Loucy (cell line): ENCODE results near the gene ARHGAP1.

Source experiments
- H2AFZ ChIP-seq: fragments of 200-600 bp; sonication (generic); 2 replicates; pipeline ENCODE4 v1.6.0; 2016; ENCODE audit warnings: antibody characterized with exemption, mild to moderate bottlenecking, low read length, moderate library complexity
- H3F3A ChIP-seq: fragments of 200-600 bp; 2 replicates; pipeline ENCODE4 v1.6.0; 2016; ENCODE audit warnings: antibody characterized with exemption, low read depth, mild to moderate bottlenecking
- H3K27me3 ChIP-seq: fragments of 200-600 bp; sonication (generic); 2 replicates; pipeline ENCODE4 v1.6.1; 2014; ENCODE audit warnings: low read length, mild to moderate bottlenecking; ENCODE audit not compliant: insufficient read depth, poor library complexity, severe bottlenecking
- H3K36me3 ChIP-seq: fragments of 200-600 bp; sonication (generic); 2 replicates; pipeline ENCODE4 v1.6.1; 2016; ENCODE audit warnings: low read length; ENCODE audit not compliant: insufficient read depth
- H3K4me1 ChIP-seq: fragments of 200-600 bp; sonication (generic); 2 replicates; pipeline ENCODE4 v1.5.1; 2014; ENCODE audit warnings: low read length, mild to moderate bottlenecking; ENCODE audit not compliant: insufficient read depth, poor library complexity, severe bottlenecking
- H3K4me2 ChIP-seq: fragments of 200-600 bp; sonication (generic); 2 replicates; pipeline ENCODE4 v1.6.0; 2014; ENCODE audit warnings: antibody characterized with exemption, low read length, low read depth, mild to moderate bottlenecking; ENCODE audit not compliant: poor library complexity, severe bottlenecking
- H3K4me3 ChIP-seq: fragments of 200-600 bp; sonication (generic); 2 replicates; pipeline ENCODE4 v1.5.1; 2014; ENCODE audit warnings: low read length, mild to moderate bottlenecking, mixed read lengths; ENCODE audit not compliant: poor library complexity, severe bottlenecking
- H3K79me2 ChIP-seq: fragments of 200-600 bp; sonication (generic); 2 replicates; pipeline ENCODE4 v1.6.1; 2014; ENCODE audit warnings: low read length; ENCODE audit not compliant: insufficient read depth
- H3K9ac ChIP-seq: fragments of 200-600 bp; sonication (generic); 2 replicates; pipeline ENCODE4 v1.6.0; 2014; ENCODE audit warnings: mild to moderate bottlenecking, low read depth, low read length, moderate library complexity; ENCODE audit not compliant: poor library complexity, severe bottlenecking
- H3K9me2 ChIP-seq: fragments of 200-600 bp; sonication (generic); replicated peaks from 2 replicates; pipeline ENCODE4 v1.6.1; 2016; ENCODE audit warnings: low read depth, low read length, mixed read lengths
- H3K9me3 ChIP-seq: fragments of 200-600 bp; sonication (generic); 2 replicates; pipeline ENCODE4 v1.6.1; 2014; ENCODE audit warnings: mild to moderate bottlenecking, antibody characterized with exemption, low read length, low read depth; ENCODE audit not compliant: insufficient read depth
- H4K20me1 ChIP-seq: fragments of 200-600 bp; sonication (generic); 2 replicates; pipeline ENCODE4 v1.6.0; 2014; ENCODE audit warnings: antibody characterized with exemption, low read length, mild to moderate bottlenecking; ENCODE audit not compliant: insufficient read depth, poor library complexity, severe bottlenecking
- CTCF ChIP-seq: fragments of 200-600 bp; sonication (generic); conservative IDR thresholded peaks from 2 replicates; pipeline ENCODE4 v1.5.1; 2014; ENCODE audit warnings: mild to moderate bottlenecking, antibody characterized with exemption, low read length
- EZH2phosphoT487 ChIP-seq: fragments of 200-600 bp; IDR thresholded peaks from 2 replicates; pipeline ENCODE4 v1.6.1; 2018; ENCODE audit warnings: antibody characterized with exemption, mild to moderate bottlenecking, moderate library complexity, borderline replicate concordance

ARHGAP1 gene

GRCh38 chr11:46700241-46701077, at the start of gene ARHGAP1, which contains the start of gene ZNF408:
ARHGAP1 (minus strand) TSS chr11:46700619; CDS start chr11:46696107, 4,512 bp downstream.
ZNF408 (plus strand) TSS chr11:46701031; CDS start chr11:46701048, 17 bp downstream.
- H3K9ac ChIP-seq, result peak within 1 kb of the TSS; percentile 90
- no peaks in the 10 kb centered on the region for H3K9me2 ChIP-seq
- H2AFZ ChIP-seq, result peak within 1 kb of the TSS; percentile 99
- H3K79me2 ChIP-seq, result peaks cover 74% of the 10 kb centered on the region
- no peaks in the 10 kb centered on the region for H3F3A ChIP-seq
- H3K9me3 ChIP-seq, result no peaks in the 10 kb centered on the region
- no peaks in the 10 kb centered on the region for H3K27me3 ChIP-seq
- H4K20me1 ChIP-seq, result peaks cover 15% of the 10 kb centered on the region
- TF ChIP-seq CTCF (no peak), EZH2phosphoT487 (no peak)
- H3K4me1 ChIP-seq, result peaks cover 36% of the 10 kb centered on the region
- peaks cover 15% of the 10 kb centered on the region; the same call in 1 of the 2 replicates for H3K36me3 ChIP-seq
- H3K4me3 ChIP-seq, result peak within 1 kb of the TSS; percentile 95
- H3K4me2 ChIP-seq, result peak within 1 kb of the TSS; percentile 83

GRCh38 chr11:46747150-46747549, 46.7 kb upstream of the ARHGAP1 start:
- H4K20me1 ChIP-seq, result no peaks in the 10 kb centered on the region
- no peaks in the 10 kb centered on the region for H3F3A ChIP-seq
- H3K9me2 ChIP-seq, result no peaks in the 10 kb centered on the region
- no peak overlapping the region for H3K4me2 ChIP-seq
- no peak overlapping the region for H3K9ac ChIP-seq
- H3K4me3 ChIP-seq, result no peak overlapping the region
- no peaks in the 10 kb centered on the region for H3K4me1 ChIP-seq
- no peaks in the 10 kb centered on the region for H3K9me3 ChIP-seq
- H3K27me3 ChIP-seq, result no peaks in the 10 kb centered on the region
- H3K79me2 ChIP-seq, result no peaks in the 10 kb centered on the region
- no peak overlapping the region for H2AFZ ChIP-seq
- TF ChIP-seq EZH2phosphoT487, result no peak
- peaks cover 94% of the 10 kb centered on the region for H3K36me3 ChIP-seq

- Histone ChIP-seq H3K79me2 (no peaks in the 10 kb centered on the region), H2AFZ (no peak overlapping the region), H3K9me2 (no peaks in the 10 kb centered on the region), H3K4me1 (no peaks in the 10 kb centered on the region), H3K4me3 (no peak overlapping the region), H3K9me3 (no peaks in the 10 kb centered on the region), H4K20me1 (no peaks in the 10 kb centered on the region), H3K27me3 (no peaks in the 10 kb centered on the region), H3K4me2 (no peak overlapping the region), H3K36me3 (peaks cover 95% of the 10 kb centered on the region), H3F3A (no peaks in the 10 kb centered on the region), H3K9ac (no peak overlapping the region)
- no peak for TF ChIP-seq CTCF
- TF ChIP-seq EZH2phosphoT487, result no peak
These were observed 45.6 kb upstream of the ARHGAP1 start for GRCh38 chr11:46745995-46746394.
